Activated CD8-positive, alpha-beta T cell treated with anti-CD3 and anti-CD28 coated beads for 36 hours (primary cell): ENCODE measurements around the gene PDCD6IP. TPM values are rescaled to one million over a fixed set of nuclear protein-coding genes. Genes with fewer than 3 reads are reported as not detected.

Experiments used
- ATAC-seq: fragments of 200-7000 bp; cut with Tn5 transposase; one replicate; pipeline ENCODE4 v1.10.0; 2021; ENCODE audit warnings: mild to moderate bottlenecking, moderate library complexity
- CTCF ChIA-PET: fragments of 350-600 bp; sonication (Branson Sonifier 250); formaldehyde crosslinking; loops from one replicate; lab custom pipeline; 2021; ENCODE audit warnings: antibody characterized with exemption; lab: Charles Lee
- POLR2A ChIA-PET: fragments of 350-600 bp; sonication (Branson Sonifier 250); formaldehyde crosslinking; loops from one replicate; lab custom pipeline; 2021; ENCODE audit warnings: antibody characterized with exemption; lab: Charles Lee
- DNase-seq: peaks from one replicate; pipeline ENCODE4 v3.0.0-alpha.2; 2020
- H3K27ac Mint-ChIP-seq: one replicate; pipeline ENCODE4 v1.8.0; 2021; ENCODE audit warnings: mild to moderate bottlenecking, mixed read lengths
- H3K27me3 Mint-ChIP-seq: one replicate; pipeline ENCODE4 v1.8.0; 2021; ENCODE audit warnings: mixed read lengths
- H3K36me3 Mint-ChIP-seq: one replicate; pipeline ENCODE4 v1.8.0; 2021; ENCODE audit warnings: low read depth, mixed read lengths
- H3K4me1 Mint-ChIP-seq: one replicate; pipeline ENCODE4 v1.8.0; 2021; ENCODE audit warnings: low read depth, mixed read lengths
- H3K4me3 Mint-ChIP-seq: one replicate; pipeline ENCODE4 v1.8.0; 2021; ENCODE audit warnings: mild to moderate bottlenecking, moderate library complexity, mixed read lengths
- H3K9me3 Mint-ChIP-seq: one replicate; pipeline ENCODE4 v1.8.0; 2021; ENCODE audit warnings: mixed read lengths
- intact Hi-C: fragments of 100-400 bp; cut with micrococcal nuclease; formaldehyde crosslinking; loops from one replicate; pipeline ENCODE4 v1.10.0; 2022
- total RNA-seq, 2 experiments: library from RNA; stranded (reverse); gene quantifications; one replicate each; pipeline ENCODE4 v1.2.3, GENCODE V29; 2021
- TF ChIP-seq, protein P1 (sequence below): fragments of 200-600 bp; IDR thresholded peaks from one replicate; pipeline ENCODE4 v1.8.0; 2022; ENCODE audit warnings: antibody characterized with exemption, mild to moderate bottlenecking

The PDCD6IP gene
- total RNA-seq, 2 experiments from 2014 or later: 139 to 146 TPM

DNA sequence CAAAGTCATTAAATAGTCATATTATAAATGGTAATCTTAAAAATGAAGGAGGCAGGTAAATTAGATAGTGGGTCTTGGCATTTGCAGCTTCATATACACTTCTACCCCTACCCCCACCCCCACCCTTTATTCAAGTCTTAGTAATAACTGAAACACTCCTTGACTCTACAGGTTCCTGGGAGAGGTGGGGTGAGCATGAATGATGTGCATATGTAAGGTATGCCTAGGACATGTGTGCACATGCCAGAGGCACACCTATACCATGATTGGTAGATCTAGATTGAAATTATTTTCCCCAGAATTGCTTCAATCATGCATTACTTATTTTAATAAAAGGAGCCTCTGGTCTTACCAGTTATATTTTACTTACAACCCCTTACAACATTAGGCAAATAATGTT, 40.1 kb upstream of the PDCD6IP start:
- ChIA-PET CTCF (no interaction called here), POLR2A (no interaction called here)
- ATAC-seq: no peak
- Mint-ChIP-seq H3K36me3 (peaks cover 5% of the 10 kb centered on the region), H3K27ac (no peak overlapping the region), H3K4me3 (no peak overlapping the region), H3K4me1 (no peaks in the 10 kb centered on the region), H3K27me3 (peaks cover 2% of the 10 kb centered on the region), H3K9me3 (peaks cover 10% of the 10 kb centered on the region)
- intact Hi-C loops: no loop called here
- DNase-seq: no peak
- TF ChIP-seq, protein P1, sequence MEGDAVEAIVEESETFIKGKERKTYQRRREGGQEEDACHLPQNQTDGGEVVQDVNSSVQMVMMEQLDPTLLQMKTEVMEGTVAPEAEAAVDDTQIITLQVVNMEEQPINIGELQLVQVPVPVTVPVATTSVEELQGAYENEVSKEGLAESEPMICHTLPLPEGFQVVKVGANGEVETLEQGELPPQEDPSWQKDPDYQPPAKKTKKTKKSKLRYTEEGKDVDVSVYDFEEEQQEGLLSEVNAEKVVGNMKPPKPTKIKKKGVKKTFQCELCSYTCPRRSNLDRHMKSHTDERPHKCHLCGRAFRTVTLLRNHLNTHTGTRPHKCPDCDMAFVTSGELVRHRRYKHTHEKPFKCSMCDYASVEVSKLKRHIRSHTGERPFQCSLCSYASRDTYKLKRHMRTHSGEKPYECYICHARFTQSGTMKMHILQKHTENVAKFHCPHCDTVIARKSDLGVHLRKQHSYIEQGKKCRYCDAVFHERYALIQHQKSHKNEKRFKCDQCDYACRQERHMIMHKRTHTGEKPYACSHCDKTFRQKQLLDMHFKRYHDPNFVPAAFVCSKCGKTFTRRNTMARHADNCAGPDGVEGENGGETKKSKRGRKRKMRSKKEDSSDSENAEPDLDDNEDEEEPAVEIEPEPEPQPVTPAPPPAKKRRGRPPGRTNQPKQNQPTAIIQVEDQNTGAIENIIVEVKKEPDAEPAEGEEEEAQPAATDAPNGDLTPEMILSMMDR: no peak

DNA sequence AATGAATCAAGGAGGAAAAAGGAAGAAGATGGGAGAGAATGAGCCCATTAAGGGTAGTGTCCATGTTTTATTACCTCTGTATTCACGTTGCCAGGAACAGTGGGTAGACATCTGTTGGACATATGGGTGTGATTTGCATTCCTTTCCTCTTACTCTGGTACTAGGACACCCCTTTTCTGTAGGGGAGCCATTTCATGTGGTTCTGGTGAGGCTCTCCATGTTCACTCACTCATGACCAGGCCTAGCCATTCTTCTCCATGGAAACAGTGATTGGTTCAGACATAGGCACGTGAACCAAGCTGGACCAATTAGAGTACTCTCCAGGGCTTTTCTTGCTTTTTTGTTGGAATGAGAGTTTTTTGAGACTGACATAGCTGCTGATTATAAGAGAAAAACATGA, 39.6 kb upstream of the PDCD6IP start:
- ATAC-seq (no peak), DNase-seq (no peak)
- ChIA-PET POLR2A (no interaction called here), CTCF (interaction anchor here (0.9 to 1.3 kb wide), 4 partner anchors 12 to 107 kb away, joined by 3 to 5 read pairs (median 3); no protein-coding TSS in a partner anchor)
- H3K4me1 Mint-ChIP-seq: no peaks in the 10 kb centered on the region
- H3K4me3 Mint-ChIP-seq: no peak overlapping the region
- H3K27ac Mint-ChIP-seq: no peak overlapping the region
- intact Hi-C loops: no loop called here
- TF ChIP-seq, protein P1: no peak
- H3K36me3 Mint-ChIP-seq: peaks cover 5% of the 10 kb centered on the region
- H3K9me3 Mint-ChIP-seq: peaks cover 10% of the 10 kb centered on the region
- H3K27me3 Mint-ChIP-seq: peaks cover 2% of the 10 kb centered on the region

DNA sequence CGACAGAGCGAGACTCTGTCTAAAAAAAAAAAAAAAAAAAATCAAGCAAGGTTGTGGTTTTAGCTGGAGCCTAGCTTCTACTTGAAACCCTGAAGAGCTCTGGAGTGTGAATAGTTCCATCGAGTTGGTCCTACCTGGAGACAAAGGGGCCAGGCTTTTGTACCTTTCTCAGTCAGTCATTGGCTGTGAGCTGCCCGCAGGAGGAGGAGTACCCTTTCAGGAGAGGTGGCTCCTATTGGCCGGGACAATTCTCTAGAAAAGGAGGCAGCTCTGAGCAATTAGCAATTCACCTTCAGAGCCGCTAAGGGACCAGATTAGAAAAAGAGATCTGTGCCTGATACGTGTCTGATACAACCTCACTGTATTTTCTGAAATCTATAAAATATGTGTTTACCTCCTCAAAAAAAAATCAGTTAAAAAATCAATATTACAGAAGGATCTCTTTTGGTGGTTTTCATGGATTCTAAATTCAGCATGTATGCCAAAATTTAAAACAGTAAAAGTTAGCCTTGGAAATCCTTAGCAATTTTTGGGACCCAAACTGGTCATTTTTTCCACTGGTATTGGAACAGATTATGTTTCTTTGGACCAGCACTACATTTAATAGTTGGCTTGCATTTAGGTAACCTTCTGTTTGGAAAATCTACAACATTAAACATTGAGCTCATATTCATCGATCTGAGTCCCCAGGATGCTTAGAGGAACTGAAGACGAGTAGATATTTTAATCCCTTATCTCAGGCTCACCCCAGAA, 29.7 kb upstream of the PDCD6IP start:
- Mint-ChIP-seq H3K4me1 (no peaks in the 10 kb centered on the region), H3K36me3 (no peaks in the 10 kb centered on the region), H3K27me3 (no peaks in the 10 kb centered on the region), H3K9me3 (no peaks in the 10 kb centered on the region), H3K4me3 (no peak overlapping the region), H3K27ac (no peak overlapping the region)
- ChIA-PET POLR2A (no interaction called here), CTCF (no interaction called here)
- TF ChIP-seq, protein P1: no peak
- ATAC-seq (no peak), DNase-seq (no peak)
- intact Hi-C loops: no loop called here

DNA sequence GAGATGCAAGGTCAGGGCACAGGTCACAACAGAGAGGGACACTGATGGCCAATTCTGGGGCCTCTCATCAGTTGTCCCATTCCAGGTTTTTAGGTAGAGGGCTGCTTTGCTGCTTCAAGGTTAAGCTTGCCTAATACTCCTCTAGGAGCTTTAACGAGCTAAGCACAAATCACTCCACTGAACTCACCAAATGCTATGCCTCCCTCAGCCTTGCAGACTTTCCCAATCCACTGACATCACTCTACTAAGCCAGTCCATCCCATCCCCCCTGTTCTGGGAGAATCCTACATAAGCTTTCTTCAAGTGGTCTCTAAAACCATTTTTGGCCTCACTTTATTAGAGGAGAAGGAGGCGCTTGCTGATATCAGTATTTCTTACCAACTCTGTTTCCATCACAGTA, 24.8 kb upstream of the PDCD6IP start:
- Mint-ChIP-seq H3K27ac (no peak overlapping the region), H3K4me3 (no peak overlapping the region), H3K9me3 (no peaks in the 10 kb centered on the region), H3K36me3 (no peaks in the 10 kb centered on the region), H3K27me3 (no peaks in the 10 kb centered on the region), H3K4me1 (no peaks in the 10 kb centered on the region)
- DNase-seq (no peak), ATAC-seq (no peak)
- POLR2A ChIA-PET: no interaction called here
- intact Hi-C loops: no loop called here
- CTCF ChIA-PET: interaction anchor here (1.1 to 1.6 kb wide), 4 partner anchors 13 to 260 kb away, joined by 3 to 11 read pairs (median 4); no protein-coding TSS in a partner anchor
- TF ChIP-seq, protein P1: no peak

DNA sequence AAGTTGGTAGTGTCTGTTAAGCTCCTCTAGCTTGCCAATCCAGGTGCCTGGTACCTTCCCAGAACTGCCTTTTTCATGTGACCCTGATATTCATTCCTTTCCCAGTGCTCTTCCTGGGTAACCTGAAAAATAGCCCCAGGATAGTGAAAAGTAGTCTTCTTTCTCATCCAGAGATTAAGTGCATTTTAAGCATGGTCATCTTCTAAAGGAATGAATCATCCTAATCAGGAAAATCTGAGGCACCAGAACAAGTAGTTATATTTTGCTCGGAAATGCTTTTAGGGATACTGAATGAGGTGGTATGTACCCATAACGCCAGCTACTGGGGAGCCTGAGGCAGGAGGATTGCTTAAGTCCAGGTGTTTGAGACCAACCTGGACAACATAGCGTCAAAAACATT, 23.1 kb upstream of the PDCD6IP start:
- Mint-ChIP-seq H3K27me3 (no peaks in the 10 kb centered on the region), H3K4me3 (no peak overlapping the region), H3K9me3 (no peaks in the 10 kb centered on the region), H3K36me3 (no peaks in the 10 kb centered on the region), H3K27ac (no peak overlapping the region), H3K4me1 (no peaks in the 10 kb centered on the region)
- TF ChIP-seq, protein P1: no peak
- intact Hi-C loops: no loop called here
- CTCF ChIA-PET: interaction anchor here (0.9 to 5.0 kb wide), 12 partner anchors 9 to 145 kb away, joined by 3 to 72 read pairs (median 4); partner anchors contain the start of gene PDCD6IP
- POLR2A ChIA-PET: interaction anchor here (0.9 kb wide), 1 partner anchor 148 kb away, joined by 3 read pairs; no protein-coding TSS in a partner anchor
- DNase-seq (no peak), ATAC-seq (no peak)
